Stimulated activated CD8-positive, alpha-beta memory T cell treated with anti-CD3 and anti-CD28 coated beads, Interleukin-4, amount 100 ng/mL, for 48 hours (primary cell): ENCODE results near the gene FAM177B.
"Not testable (repeated sequence)": the region's sequence is repeated elsewhere in the genome, so short reads cannot be mapped to it uniquely, and the experiment has no call there.

Experiments used
- DNase-seq: peaks from one replicate; pipeline ENCODE4 v3.0.0-alpha.2; 2020

The FAM177B gene

GRCh38 chr1:222741630-222742457, 4.8 kb downstream of the FAM177B start:
- DNase-seq = not testable (repeated sequence)

GRCh38 chr1:222749927-222750326, 12.9 kb downstream of the FAM177B start:
- DNase-seq = no peak

GRCh38 chr1:222750651-222751050, 13.6 kb downstream of the FAM177B start:
- no peak for DNase-seq

GRCh38 chr1:222751255-222751654, 14.3 kb downstream of the FAM177B start:
- no peak for DNase-seq

- no peak for DNase-seq
Observed at GRCh38 chr1:222754366-222755139, 17.6 kb downstream of the FAM177B start.

GRCh38 chr1:222757646-222758268, 20.8 kb downstream of the FAM177B start:
- DNase-seq = no peak

GRCh38 chr1:222759451-222760035, 22.5 kb downstream of the FAM177B start:
- no peak for DNase-seq

- DNase-seq = no peak
Observed at GRCh38 chr1:222761083-222761482, 24.1 kb downstream of the FAM177B start.

GRCh38 chr1:222762178-222762577, 25.2 kb downstream of the FAM177B start:
- DNase-seq = not testable (repeated sequence)

- no peak for DNase-seq
Observed at GRCh38 chr1:222767152-222767571, 30.2 kb downstream of the FAM177B start.

- no peak for DNase-seq
Observed at GRCh38 chr1:222768592-222768991, 31.6 kb downstream of the FAM177B start.

GRCh38 chr1:222769181-222769580, 32.2 kb downstream of the FAM177B start:
- DNase-seq = no peak

- DNase-seq = no peak
Observed at GRCh38 chr1:222769971-222770620, 33.1 kb downstream of the FAM177B start.

GRCh38 chr1:222772996-222773379, 36.0 kb downstream of the FAM177B start:
- no peak for DNase-seq

GRCh38 chr1:222777463-222777862, 40.5 kb downstream of the FAM177B start:
- DNase-seq = no peak

- DNase-seq = no peak
Observed at GRCh38 chr1:222777977-222778376, 41.0 kb downstream of the FAM177B start.

- no peak for DNase-seq
Observed at GRCh38 chr1:222781251-222781650, 44.2 kb downstream of the FAM177B start.

GRCh38 chr1:222783051-222783450, 46.0 kb downstream of the FAM177B start:
- no peak for DNase-seq

GRCh38 chr1:222784371-222784770, 47.4 kb downstream of the FAM177B start:
- DNase-seq = no peak

- no peak for DNase-seq
Observed at GRCh38 chr1:222784916-222785315, 47.9 kb downstream of the FAM177B start.

GRCh38 chr1:222785529-222785928, 48.5 kb downstream of the FAM177B start:
- DNase-seq = no peak

- no peak for DNase-seq
Observed at GRCh38 chr1:222786121-222786520, 49.1 kb downstream of the FAM177B start.

- DNase-seq = no peak
Observed at GRCh38 chr1:222787729-222788128, 50.7 kb downstream of the FAM177B start.
